B cell (primary cell): ENCODE results near the gene NPAS1. TPM values are rescaled to one million over a fixed set of nuclear protein-coding genes. Genes with fewer than 3 reads are reported as not detected.

ENCODE experiments used
- ATAC-seq: fragments of 200-7000 bp; cut with Tn5 transposase; one replicate; pipeline ENCODE4 v1.10.0; 2021; ENCODE audit warnings: low read depth, mild to moderate bottlenecking, moderate number of reproducible peaks, moderate library complexity
- CTCF ChIA-PET: fragments of 350-600 bp; sonication (Branson Sonifier 250); formaldehyde crosslinking; loops from one replicate; lab custom pipeline; 2021; ENCODE audit warnings: antibody characterized with exemption, inconsistent platforms; lab: Charles Lee
- POLR2A ChIA-PET: fragments of 350-600 bp; sonication (Branson Sonifier 250); formaldehyde crosslinking; loops from one replicate; lab custom pipeline; 2021; ENCODE audit warnings: antibody characterized with exemption; lab: Charles Lee
- DNase-seq: peaks from one replicate; pipeline ENCODE4 v3.0.0; 2013
- H2AFZ ChIP-seq: 2 replicates; pipeline ENCODE4 v1.6.1; 2012; ENCODE audit warnings: mild to moderate bottlenecking, low read depth, low read length; ENCODE audit not compliant: insufficient read depth, poor library complexity, severe bottlenecking
- H3K27ac ChIP-seq, 2 donors: 1 replicate in 1 of 2; 2 replicates in 1 of 2; pipeline ENCODE4 v1.5.1; 2012 to 2013; ENCODE audit warnings: low read length in 2 of 2, mild to moderate bottlenecking in 2 of 2, moderate library complexity in 1 of 2
- H3K27me3 ChIP-seq, 4 experiments: fragments of 200-600 bp in 1 of 4; sonication (generic) in 1 of 4; replicated peaks in 1 of 4; 1 replicate in 2 of 4; 2 replicates in 2 of 4; pipeline versions ENCODE4 v1.6.1 to v1.7.0; 2013 to 2016; ENCODE audit warnings: low read length in 3 of 4, mild to moderate bottlenecking in 2 of 4, mixed read lengths in 1 of 4, moderate library complexity in 1 of 4; ENCODE audit not compliant: insufficient read depth in 4 of 4, control insufficient read depth in 3 of 4; ENCODE audit errors: control extremely low read depth in 1 of 4
- H3K36me3 ChIP-seq, 2 experiments: replicated peaks in 1 of 2; 1 replicate in 1 of 2; 2 replicates in 1 of 2; pipeline versions ENCODE4 v1.6.1 to v1.7.1; 2013; ENCODE audit warnings: low read length in 1 of 2; ENCODE audit not compliant: insufficient read depth in 2 of 2, control insufficient read depth in 1 of 2; ENCODE audit errors: control extremely low read depth in 1 of 2, extremely low read depth in 1 of 2
- H3K4me1 ChIP-seq, 2 donors: fragments of 200-600 bp in 1 of 2; sonication (generic) in 1 of 2; 1 replicate in 1 of 2; 2 replicates in 1 of 2; pipeline versions ENCODE4 v1.5.1 to v1.6.1; 2013 to 2017; ENCODE audit warnings: low read length in 2 of 2; ENCODE audit not compliant: control insufficient read depth in 2 of 2, insufficient read depth in 2 of 2
- H3K4me2 ChIP-seq: replicated peaks from 2 replicates; pipeline ENCODE3; 2012; ENCODE audit warnings: mild to moderate bottlenecking, low read depth, low read length; ENCODE audit not compliant: poor library complexity, severe bottlenecking
- H3K4me3 ChIP-seq, 5 experiments: fragments of 200-600 bp in 1 of 5; sonication (generic) in 1 of 5; 1 replicate in 3 of 5; 2 replicates in 2 of 5; pipeline versions ENCODE4 v1.5.1 to v1.7.0; 2011 to 2016; ENCODE audit warnings: low read length in 4 of 5, mild to moderate bottlenecking in 4 of 5, low read depth in 2 of 5, control low read depth in 1 of 5, moderate library complexity in 1 of 5; ENCODE audit not compliant: insufficient read depth in 1 of 5; ENCODE audit errors: control extremely low read depth in 1 of 5, extremely low read depth in 1 of 5
- H3K79me2 ChIP-seq: fragments of 200-600 bp; sonication (generic); one replicate; pipeline ENCODE4 v1.6.0; 2016; ENCODE audit warnings: low read length; ENCODE audit not compliant: control insufficient read depth, insufficient read depth
- H3K9ac ChIP-seq: fragments of 200-600 bp; sonication (generic); 2 replicates; pipeline ENCODE4 v1.6.1; 2017; ENCODE audit warnings: mild to moderate bottlenecking, low read length, moderate library complexity
- H3K9me3 ChIP-seq, 3 donors: one replicate each; pipeline versions ENCODE4 v1.6.1 to v1.7.1; 2013; ENCODE audit warnings: low read length in 2 of 3; ENCODE audit not compliant: control insufficient read depth in 2 of 3, insufficient read depth in 1 of 3; ENCODE audit errors: control extremely low read depth in 1 of 3
- H4K20me1 ChIP-seq: 2 replicates; pipeline ENCODE4 v1.6.0; 2012; ENCODE audit warnings: mild to moderate bottlenecking, low read length; ENCODE audit not compliant: insufficient read depth, control insufficient read depth, poor library complexity, severe bottlenecking
- H3K27ac Mint-ChIP-seq: one replicate; pipeline ENCODE4 v1.8.0; 2021; ENCODE audit warnings: mixed read lengths
- H3K27me3 Mint-ChIP-seq: one replicate; pipeline ENCODE4 v1.8.0; 2021; ENCODE audit warnings: mixed read lengths
- H3K4me1 Mint-ChIP-seq: one replicate; pipeline ENCODE4 v1.8.0; 2021; ENCODE audit warnings: mixed read lengths
- H3K4me3 Mint-ChIP-seq: one replicate; pipeline ENCODE4 v1.8.0; 2021; ENCODE audit warnings: mixed read lengths
- H3K9me3 Mint-ChIP-seq: one replicate; pipeline ENCODE4 v1.8.0; 2022; ENCODE audit warnings: mixed read lengths; ENCODE audit not compliant: insufficient read depth
- EZH2 ChIP-seq: IDR thresholded peaks from 2 replicates; pipeline ENCODE4 v1.6.1; 2012; ENCODE audit warnings: borderline replicate concordance, low read depth, mild to moderate bottlenecking, moderate library complexity, low read length; ENCODE audit not compliant: insufficient read depth, poor library complexity, severe bottlenecking
- WGBS: methylation state at CpG from one replicate; pipeline ENCODE4 v1.1.5; 2013; ENCODE audit warnings: missing lambda C conversion rate; ENCODE audit not compliant: insufficient coverage; 5-methylcytosine and 5-hydroxymethylcytosine counted together
- intact Hi-C: fragments of 100-400 bp; cut with micrococcal nuclease; formaldehyde crosslinking; loops from one replicate; pipeline ENCODE4 v1.10.0; 2022
- polyA plus RNA-seq: library from polyadenylated mRNA; depleted of rRNA; stranded (reverse); fragments of >200 nt; gene quantifications from 2 replicates; pipeline ENCODE4 v1.2.3, GENCODE V29; 2012
- total RNA-seq, 2 donors: library from RNA; stranded (reverse); fragments of 120-200 nt in 1 of 2; gene quantifications; 1 replicate in 1 of 2; 2 replicates in 1 of 2; pipeline versions ENCODE4 v1.2.3 to v1.2.4, GENCODE V29; 2013 to 2022
- TF ChIP-seq, protein P1 (sequence below): fragments of 200-600 bp; IDR thresholded peaks from one replicate; pipeline ENCODE4 v1.8.0; 2022; ENCODE audit warnings: antibody characterized with exemption, mild to moderate bottlenecking

The NPAS1 gene
- total and polyA plus RNA-seq, 2 donors (not counting 1 experiment from before 2014, with no cell fraction given): 1.1 to 1.7 TPM

DNA sequence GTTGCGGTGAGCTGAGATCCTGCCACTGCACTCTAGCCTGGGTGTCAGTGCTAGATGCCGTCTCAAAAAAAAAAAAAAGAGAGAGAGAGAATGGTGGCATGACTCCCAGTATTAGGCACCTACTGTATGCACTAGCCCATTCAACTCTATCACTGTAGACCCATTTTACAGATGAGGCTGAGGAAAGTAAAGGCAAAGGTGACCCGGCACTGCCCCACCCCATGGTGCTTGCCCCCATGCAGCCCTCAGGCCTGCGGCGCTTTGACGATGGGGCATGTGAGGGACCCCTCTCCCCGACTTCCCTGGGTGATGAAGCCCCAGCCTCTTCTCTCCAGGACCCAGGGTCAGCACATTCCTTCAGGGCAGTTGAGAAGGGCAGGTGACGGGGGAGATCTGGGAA is 7.3 kb downstream of the NPAS1 start:
- H3K4me3 Mint-ChIP-seq: no peak overlapping the region
- Histone ChIP-seq H3K27ac (no peak overlapping the region), H3K4me3 (no peak overlapping the region), H2AFZ (no peak overlapping the region), H3K27me3 (peaks cover 0 to 67% (median 20%) of the 10 kb centered on the region in 4 experiments), H4K20me1 (no peaks in the 10 kb centered on the region), H3K9ac (no peak overlapping the region), H3K9me3 (peaks cover 0 to 8% (median 0%) of the 10 kb centered on the region in 3 donors), H3K79me2 (no peaks in the 10 kb centered on the region), H3K36me3 (no peaks in the 10 kb centered on the region), H3K4me1 (peaks cover 7 to 8% of the 10 kb centered on the region in 2 donors), H3K4me2 (no peak overlapping the region)
- ATAC-seq (no peak), DNase-seq (no peak)
- H3K27me3 Mint-ChIP-seq: peaks cover 44% of the 10 kb centered on the region
- CTCF ChIA-PET: no interaction called here
- no peak for TF ChIP-seq EZH2
- TF ChIP-seq, protein P1, sequence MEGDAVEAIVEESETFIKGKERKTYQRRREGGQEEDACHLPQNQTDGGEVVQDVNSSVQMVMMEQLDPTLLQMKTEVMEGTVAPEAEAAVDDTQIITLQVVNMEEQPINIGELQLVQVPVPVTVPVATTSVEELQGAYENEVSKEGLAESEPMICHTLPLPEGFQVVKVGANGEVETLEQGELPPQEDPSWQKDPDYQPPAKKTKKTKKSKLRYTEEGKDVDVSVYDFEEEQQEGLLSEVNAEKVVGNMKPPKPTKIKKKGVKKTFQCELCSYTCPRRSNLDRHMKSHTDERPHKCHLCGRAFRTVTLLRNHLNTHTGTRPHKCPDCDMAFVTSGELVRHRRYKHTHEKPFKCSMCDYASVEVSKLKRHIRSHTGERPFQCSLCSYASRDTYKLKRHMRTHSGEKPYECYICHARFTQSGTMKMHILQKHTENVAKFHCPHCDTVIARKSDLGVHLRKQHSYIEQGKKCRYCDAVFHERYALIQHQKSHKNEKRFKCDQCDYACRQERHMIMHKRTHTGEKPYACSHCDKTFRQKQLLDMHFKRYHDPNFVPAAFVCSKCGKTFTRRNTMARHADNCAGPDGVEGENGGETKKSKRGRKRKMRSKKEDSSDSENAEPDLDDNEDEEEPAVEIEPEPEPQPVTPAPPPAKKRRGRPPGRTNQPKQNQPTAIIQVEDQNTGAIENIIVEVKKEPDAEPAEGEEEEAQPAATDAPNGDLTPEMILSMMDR: no peak
- H3K9me3 Mint-ChIP-seq: no peaks in the 10 kb centered on the region
- H3K4me1 Mint-ChIP-seq: peaks cover 4% of the 10 kb centered on the region
- H3K27ac Mint-ChIP-seq: no peak overlapping the region
- intact Hi-C loops: no loop called here
- POLR2A ChIA-PET: no interaction called here
- WGBS: 96% methylated on average over 5 of the region's 8 CpGs

DNA sequence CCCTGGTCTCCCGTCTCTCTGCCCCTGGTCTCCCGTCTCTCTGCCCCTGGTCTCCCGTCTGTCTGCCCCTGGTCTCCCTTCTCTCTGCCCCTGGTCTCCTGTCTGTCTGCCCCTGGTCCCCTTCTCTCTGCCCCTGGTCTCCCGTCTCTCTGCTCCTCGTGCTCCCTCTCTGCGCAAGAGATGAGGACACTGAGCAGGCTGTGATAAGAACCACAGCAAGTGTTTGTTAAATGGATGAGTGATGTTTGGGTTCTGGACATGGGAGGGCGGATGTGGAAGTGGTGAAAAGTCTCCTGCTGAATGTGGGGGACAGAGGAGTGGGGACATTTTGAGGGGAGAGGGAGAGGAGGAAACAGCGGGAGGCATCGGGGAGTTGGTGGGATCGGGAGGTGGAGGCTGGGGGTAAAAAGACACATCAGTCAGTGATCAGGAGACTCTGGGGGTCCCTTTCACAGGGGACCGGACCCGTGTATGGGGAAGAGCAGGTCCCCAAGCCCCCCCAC is 8.0 kb downstream of the NPAS1 start:
- Histone ChIP-seq H3K36me3 (no peaks in the 10 kb centered on the region), H3K9me3 (peaks cover 0 to 14% (median 0%) of the 10 kb centered on the region in 3 donors), H2AFZ (no peak overlapping the region), H4K20me1 (no peaks in the 10 kb centered on the region), H3K27ac (no peak overlapping the region), H3K4me1 (peaks cover 9 to 11% of the 10 kb centered on the region in 2 donors), H3K79me2 (no peaks in the 10 kb centered on the region), H3K27me3 (peaks cover 0 to 68% (median 17%) of the 10 kb centered on the region in 4 experiments), H3K4me2 (no peak overlapping the region), H3K9ac (no peak overlapping the region), H3K4me3 (no peak overlapping the region)
- DNase-seq: no peak
- WGBS: 44% methylated on average over 3 of the region's 12 CpGs
- no peak overlapping the region for H3K27ac Mint-ChIP-seq
- ATAC-seq: no peak
- H3K9me3 Mint-ChIP-seq: no peaks in the 10 kb centered on the region
- ChIA-PET CTCF (no interaction called here), POLR2A (no interaction called here)
- intact Hi-C loops: no loop called here
- H3K27me3 Mint-ChIP-seq: peaks cover 50% of the 10 kb centered on the region
- peaks cover 7% of the 10 kb centered on the region for H3K4me1 Mint-ChIP-seq
- no peak for TF ChIP-seq EZH2
- TF ChIP-seq, protein P1: no peak
- no peak overlapping the region for H3K4me3 Mint-ChIP-seq
